CD8-positive, alpha-beta memory T cell (primary cell): ENCODE data around the gene DUSP2. TPM values are rescaled to one million over a fixed set of nuclear protein-coding genes. Genes with fewer than 3 reads are reported as not detected.

Experiments used
- CTCF ChIA-PET: fragments of 350-600 bp; sonication (Branson Sonifier 250); formaldehyde crosslinking; loops from one replicate; lab custom pipeline; 2021; ENCODE audit warnings: antibody characterized with exemption; lab: Charles Lee
- POLR2A ChIA-PET: fragments of 350-600 bp; sonication (Branson Sonifier 250); formaldehyde crosslinking; loops from one replicate; lab custom pipeline; 2021; ENCODE audit warnings: antibody characterized with exemption; lab: Charles Lee
- DNase-seq, 5 donors: peaks; one replicate each; pipeline versions ENCODE4 v3.0.0 to v3.0.0-alpha.2; 2020 to 2022; ENCODE audit warnings: mixed read lengths in 1 of 5
- H3K27ac ChIP-seq: one replicate; pipeline ENCODE4 v1.7.0; 2013; ENCODE audit warnings: low read depth, mild to moderate bottlenecking, low read length, moderate library complexity
- H3K27me3 ChIP-seq: 2 replicates; pipeline ENCODE4 v1.7.0; 2013; ENCODE audit warnings: low read length, mild to moderate bottlenecking; ENCODE audit not compliant: insufficient read depth, poor library complexity, severe bottlenecking
- H3K36me3 ChIP-seq: 2 replicates; pipeline ENCODE4 v1.7.0; 2013; ENCODE audit warnings: mild to moderate bottlenecking, low read length, moderate library complexity; ENCODE audit not compliant: insufficient read depth
- H3K4me1 ChIP-seq: 2 replicates; pipeline ENCODE4 v1.7.0; 2013; ENCODE audit warnings: mild to moderate bottlenecking, low read length, moderate library complexity; ENCODE audit not compliant: insufficient read depth
- H3K4me3 ChIP-seq: 2 replicates; pipeline ENCODE4 v1.7.0; 2013; ENCODE audit warnings: mild to moderate bottlenecking, low read length
- H3K9me3 ChIP-seq: 2 replicates; pipeline ENCODE4 v1.7.0; 2013; ENCODE audit warnings: mild to moderate bottlenecking, low read length
- H3K27ac Mint-ChIP-seq, 8 donors: one replicate each; pipeline ENCODE4 v1.8.0; 2020 to 2021; ENCODE audit warnings: mixed read lengths in 8 of 8, mild to moderate bottlenecking in 6 of 8, inconsistent platforms in 3 of 8, moderate library complexity in 3 of 8
- H3K27me3 Mint-ChIP-seq, 2 donors: one replicate each; pipeline ENCODE4 v1.8.0; 2020 to 2021; ENCODE audit warnings: mixed read lengths in 2 of 2, mild to moderate bottlenecking in 1 of 2, moderate library complexity in 1 of 2
- H3K36me3 Mint-ChIP-seq, 3 donors: one replicate each; pipeline ENCODE4 v1.8.0; 2020 to 2021; ENCODE audit warnings: mixed read lengths in 3 of 3, inconsistent platforms in 1 of 3, mild to moderate bottlenecking in 1 of 3
- H3K4me1 Mint-ChIP-seq, 3 donors: one replicate each; pipeline ENCODE4 v1.8.0; 2020 to 2021; ENCODE audit warnings: mixed read lengths in 3 of 3, inconsistent platforms in 1 of 3, mild to moderate bottlenecking in 1 of 3
- H3K4me3 Mint-ChIP-seq, 7 donors: one replicate each; pipeline ENCODE4 v1.8.0; 2020 to 2021; ENCODE audit warnings: mixed read lengths in 7 of 7, mild to moderate bottlenecking in 6 of 7, moderate library complexity in 4 of 7, inconsistent platforms in 2 of 7
- H3K9me3 Mint-ChIP-seq, 5 donors: one replicate each; pipeline ENCODE4 v1.8.0; 2020 to 2022; ENCODE audit warnings: mixed read lengths in 5 of 5, mild to moderate bottlenecking in 3 of 5, moderate library complexity in 2 of 5, inconsistent platforms in 1 of 5
- polyA plus RNA-seq: library from polyadenylated mRNA; unstranded; fragments of 300-500 nt; fragmentation: Illumina TruSeq; gene quantifications from one replicate; pipeline ENCODE4 v1.2.3, GENCODE V29; 2021
- total RNA-seq, 2 experiments: library from RNA; stranded (reverse); gene quantifications; one replicate each; pipeline ENCODE4 v1.2.3, GENCODE V29; 2021

Gene DUSP2
- total and polyA plus RNA-seq, 3 experiments from 2014 or later, result 214 to 518 (median 237) TPM

GRCh38 chr2:96150007-96150640 is 4.9 kb upstream of the DUSP2 start:
- peaks cover 44 to 83% (median 55%) of the 10 kb centered on the region in 3 donors for H3K4me1 Mint-ChIP-seq
- H3K36me3 Mint-ChIP-seq, result no peaks in the 10 kb centered on the region
- Histone ChIP-seq H3K4me1 (peaks cover 51% of the 10 kb centered on the region), H3K36me3 (no peaks in the 10 kb centered on the region), H3K4me3 (no peak overlapping the region), H3K27me3 (no peaks in the 10 kb centered on the region), H3K27ac (no peak overlapping the region), H3K9me3 (no peaks in the 10 kb centered on the region)
- peaks cover 0 to 7% of the 10 kb centered on the region in 2 donors for H3K27me3 Mint-ChIP-seq
- POLR2A ChIA-PET, result interaction anchor here (1.0 to 2.2 kb wide), 2 partner anchors 12 to 13 kb away, joined by 3 to 8 read pairs; partner anchors contain the start of gene ASTL
- H3K4me3 Mint-ChIP-seq, result no peak overlapping the region
- H3K9me3 Mint-ChIP-seq, result peaks cover 0 to 1% (median 0%) of the 10 kb centered on the region in 5 donors
- H3K27ac Mint-ChIP-seq, result peak overlapping the region in 7 of 8 donors; percentile 64 to 100 (median 99)
- DNase-seq, result peak in 1 of 5 donors; percentile 39
- CTCF ChIA-PET, result interaction anchor here (1.0 to 4.7 kb wide), 4 partner anchors 8 to 157 kb away, joined by 3 to 26 read pairs (median 3); no protein-coding TSS in a partner anchor

GRCh38 chr2:96148410-96149217 is 3.4 kb upstream of the DUSP2 start:
- H3K4me3 ChIP-seq, result peak overlapping the region; percentile 56
- Mint-ChIP-seq H3K4me3 (peak overlapping the region; percentile 65 to 97 (median 83)), H3K27me3 (peaks cover 0 to 13% of the 10 kb centered on the region in 2 donors), H3K4me1 (peaks cover 54 to 75% (median 55%) of the 10 kb centered on the region in 3 donors), H3K9me3 (peaks cover 0 to 4% (median 0%) of the 10 kb centered on the region in 5 donors), H3K36me3 (peaks cover 4 to 12% (median 6%) of the 10 kb centered on the region in 3 donors), H3K27ac (peak overlapping the region; percentile 93 to 100 (median 98))
- DNase-seq, result peak; percentile 97 to 99 (median 98)
- peak overlapping the region; percentile 62 for H3K27ac ChIP-seq
- no peaks in the 10 kb centered on the region for H3K9me3 ChIP-seq
- peaks cover 53% of the 10 kb centered on the region for H3K4me1 ChIP-seq
- H3K36me3 ChIP-seq, result peaks cover 10% of the 10 kb centered on the region
- CTCF ChIA-PET, result interaction anchor here (0.6 to 14.6 kb wide), 6 partner anchors 10 to 710 kb away, joined by 3 to 385 read pairs (median 4); partner anchors contain the start of gene ASTL
- no peaks in the 10 kb centered on the region for H3K27me3 ChIP-seq
- POLR2A ChIA-PET, result interaction anchor here (0.6 to 7.5 kb wide), 6 partner anchors 10 to 31 kb away, joined by 3 to 78 read pairs (median 6); partner anchors contain the start of gene ASTL

GRCh38 chr2:96147593-96148201 is 2.5 kb upstream of the DUSP2 start:
- Histone ChIP-seq H3K4me1 (peaks cover 62% of the 10 kb centered on the region), H3K9me3 (no peaks in the 10 kb centered on the region), H3K27ac (peak overlapping the region; percentile 62), H3K36me3 (peaks cover 17% of the 10 kb centered on the region), H3K4me3 (peak overlapping the region; percentile 89), H3K27me3 (no peaks in the 10 kb centered on the region)
- Mint-ChIP-seq H3K9me3 (peaks cover 0 to 4% (median 0%) of the 10 kb centered on the region in 5 donors), H3K27ac (peak overlapping the region; percentile 93 to 100 (median 98)), H3K4me1 (peaks cover 61 to 74% (median 62%) of the 10 kb centered on the region in 3 donors), H3K4me3 (peak overlapping the region; percentile 16 to 99 (median 87)), H3K27me3 (peaks cover 0 to 13% of the 10 kb centered on the region in 2 donors), H3K36me3 (peaks cover 8 to 21% (median 10%) of the 10 kb centered on the region in 3 donors)
- POLR2A ChIA-PET, result interaction anchor here (1.0 to 7.5 kb wide), 5 partner anchors 9 to 30 kb away, joined by 3 to 78 read pairs (median 8); partner anchors contain the start of gene ASTL
- CTCF ChIA-PET, result interaction anchor here (0.9 to 14.6 kb wide), 8 partner anchors 9 to 711 kb away, joined by 3 to 385 read pairs (median 9); partner anchors contain the start of genes ADRA2B and ASTL
- peak in 1 of 5 donors; percentile 52 for DNase-seq

- peaks cover 8 to 27% (median 10%) of the 10 kb centered on the region in 3 donors for H3K36me3 Mint-ChIP-seq
- H3K4me3 Mint-ChIP-seq, result peak overlapping the region; percentile 84 to 99 (median 88)
- CTCF ChIA-PET, result interaction anchor here (1.3 to 14.6 kb wide), 6 partner anchors 9 to 30 kb away, joined by 5 to 385 read pairs (median 15); partner anchors contain the start of genes ADRA2B and ASTL
- no peaks in the 10 kb centered on the region for H3K9me3 ChIP-seq
- H3K27me3 ChIP-seq, result no peaks in the 10 kb centered on the region
- H3K36me3 ChIP-seq, result peaks cover 17% of the 10 kb centered on the region
- peak in 2 of 5 donors; percentile 40 to 59 for DNase-seq
- peaks cover 0 to 4% (median 0%) of the 10 kb centered on the region in 5 donors for H3K9me3 Mint-ChIP-seq
- POLR2A ChIA-PET, result interaction anchor here (0.8 to 7.5 kb wide), 5 partner anchors 11 to 447 kb away, joined by 3 to 78 read pairs (median 8); partner anchors contain the start of gene STARD7
- peak overlapping the region; percentile 95 for H3K27ac ChIP-seq
- H3K27me3 Mint-ChIP-seq, result peaks cover 0 to 15% of the 10 kb centered on the region in 2 donors
- H3K27ac Mint-ChIP-seq, result peak overlapping the region; percentile 93 to 100 (median 98)
- H3K4me1 ChIP-seq, result peaks cover 67% of the 10 kb centered on the region
- peak overlapping the region; percentile 89 for H3K4me3 ChIP-seq
- peaks cover 67 to 76% (median 67%) of the 10 kb centered on the region in 3 donors for H3K4me1 Mint-ChIP-seq
Observed at GRCh38 chr2:96146881-96147592, 1.8 kb upstream of the DUSP2 start.

GRCh38 chr2:96146153-96146880 is 1.1 kb upstream of the DUSP2 start:
- Histone ChIP-seq H3K27ac (peak overlapping the region; percentile 95), H3K36me3 (peaks cover 17% of the 10 kb centered on the region), H3K4me1 (peaks cover 64% of the 10 kb centered on the region), H3K9me3 (no peaks in the 10 kb centered on the region), H3K4me3 (peak overlapping the region; percentile 89), H3K27me3 (no peaks in the 10 kb centered on the region)
- H3K36me3 Mint-ChIP-seq, result peaks cover 8 to 34% (median 10%) of the 10 kb centered on the region in 3 donors
- peaks cover 69 to 75% (median 70%) of the 10 kb centered on the region in 3 donors for H3K4me1 Mint-ChIP-seq
- ChIA-PET CTCF (interaction anchor here (1.3 to 14.6 kb wide), 6 partner anchors 8 to 30 kb away, joined by 5 to 385 read pairs (median 15); partner anchors contain the start of genes ADRA2B and ASTL), POLR2A (interaction anchor here (0.8 to 7.5 kb wide), 6 partner anchors 12 to 448 kb away, joined by 3 to 78 read pairs (median 6); partner anchors contain the start of gene STARD7)
- H3K27ac Mint-ChIP-seq, result peak overlapping the region; percentile 93 to 100 (median 98)
- peak overlapping the region; percentile 84 to 99 (median 88) for H3K4me3 Mint-ChIP-seq
- H3K27me3 Mint-ChIP-seq, result peaks cover 0 to 17% of the 10 kb centered on the region in 2 donors
- H3K9me3 Mint-ChIP-seq, result peaks cover 0 to 4% (median 0%) of the 10 kb centered on the region in 5 donors
- peak; percentile 78 to 99 (median 93) for DNase-seq

GRCh38 chr2:96145848-96146152 is 560 bp upstream of the DUSP2 start:
- Histone ChIP-seq H3K36me3 (peaks cover 17% of the 10 kb centered on the region), H3K4me1 (peaks cover 59% of the 10 kb centered on the region), H3K9me3 (no peaks in the 10 kb centered on the region), H3K27ac (peak overlapping the region; percentile 95), H3K4me3 (peak overlapping the region; percentile 89), H3K27me3 (no peaks in the 10 kb centered on the region)
- peak overlapping the region; percentile 84 to 99 (median 88) for H3K4me3 Mint-ChIP-seq
- peaks cover 8 to 38% (median 10%) of the 10 kb centered on the region in 3 donors for H3K36me3 Mint-ChIP-seq
- peaks cover 0 to 17% of the 10 kb centered on the region in 2 donors for H3K27me3 Mint-ChIP-seq
- peaks cover 0 to 4% (median 0%) of the 10 kb centered on the region in 5 donors for H3K9me3 Mint-ChIP-seq
- CTCF ChIA-PET, result interaction anchor here (1.8 to 14.6 kb wide), 4 partner anchors 12 to 29 kb away, joined by 7 to 385 read pairs (median 15); partner anchors contain the start of gene ADRA2B
- POLR2A ChIA-PET, result interaction anchor here (1.0 to 7.5 kb wide), 5 partner anchors 12 to 448 kb away, joined by 3 to 78 read pairs (median 8); partner anchors contain the start of gene STARD7
- DNase-seq, result peak in 1 of 5 donors; percentile 21
- H3K27ac Mint-ChIP-seq, result peak overlapping the region; percentile 93 to 100 (median 98)
- H3K4me1 Mint-ChIP-seq, result peaks cover 69 to 75% (median 70%) of the 10 kb centered on the region in 3 donors
